T-helper 2 cell (primary cell): ENCODE data around the gene XG.
"Not testable (repeated sequence)": the region's sequence is repeated elsewhere in the genome, so short reads cannot be mapped to it uniquely, and the experiment has no call there.

Source experiments
- DNase-seq, 5 experiments: peaks; one replicate each; pipeline versions ENCODE4 v3.0.0 to v3.0.0-alpha.2; 2012 to 2022

The XG gene

DNA sequence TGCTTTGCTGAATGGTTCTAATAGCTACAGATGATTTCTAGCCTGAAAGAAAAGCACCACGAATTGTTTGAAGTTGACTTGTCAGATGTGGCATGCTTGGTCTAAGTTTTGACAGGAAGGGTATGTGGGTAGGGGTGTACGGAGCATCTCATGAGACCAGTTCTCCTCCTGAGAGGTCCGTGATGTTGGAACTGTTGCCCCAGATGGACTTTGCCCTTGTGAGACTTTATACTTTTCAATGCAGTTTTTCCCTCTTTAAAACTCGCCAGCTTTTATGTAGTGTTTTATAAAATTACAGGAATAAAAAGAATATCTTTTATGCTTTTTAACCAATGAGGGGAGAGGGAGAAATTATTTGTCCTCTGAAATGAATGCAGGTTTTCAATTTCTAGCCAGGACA is 16.6 kb upstream of the XG start:
- no peak for DNase-seq

DNA sequence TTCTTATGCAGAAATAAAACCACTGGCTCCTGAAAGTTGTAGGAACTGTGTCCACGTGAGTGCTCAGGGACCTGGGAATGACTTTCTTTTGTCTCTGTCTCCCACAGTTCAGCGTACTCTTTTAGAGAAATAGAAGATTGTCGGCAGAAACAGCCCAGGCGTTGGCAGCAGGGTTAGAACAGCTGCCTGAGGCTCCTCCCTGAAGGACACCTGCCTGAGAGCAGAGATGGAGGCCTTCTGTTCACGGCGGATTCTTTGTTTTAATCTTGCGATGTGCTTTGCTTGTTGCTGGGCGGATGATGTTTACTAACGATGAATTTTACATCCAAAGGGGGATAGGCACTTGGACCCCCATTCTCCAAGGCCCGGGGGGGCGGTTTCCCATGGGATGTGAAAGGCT is 11.2 kb upstream of the XG start:
- DNase-seq: no peak

DNA sequence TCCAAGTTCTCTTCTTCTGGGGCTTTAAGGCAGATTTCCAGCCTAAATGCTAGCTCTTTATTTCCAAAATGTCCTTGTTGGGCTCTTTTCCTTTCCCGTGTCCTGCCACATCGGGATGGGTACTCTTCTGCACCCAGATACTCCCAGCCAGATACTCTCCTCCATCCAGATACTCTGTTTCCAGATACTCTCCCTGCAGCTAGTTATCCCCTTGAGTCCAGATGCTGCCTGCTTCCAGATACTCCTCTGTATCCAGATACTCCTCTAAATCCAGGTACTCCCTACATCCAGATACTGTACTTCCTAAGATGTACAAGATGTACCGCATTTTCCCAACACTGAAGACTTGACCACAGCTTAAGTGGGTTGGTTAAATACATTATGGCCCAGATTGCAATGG is 10.5 kb upstream of the XG start:
- DNase-seq: no peak

DNA sequence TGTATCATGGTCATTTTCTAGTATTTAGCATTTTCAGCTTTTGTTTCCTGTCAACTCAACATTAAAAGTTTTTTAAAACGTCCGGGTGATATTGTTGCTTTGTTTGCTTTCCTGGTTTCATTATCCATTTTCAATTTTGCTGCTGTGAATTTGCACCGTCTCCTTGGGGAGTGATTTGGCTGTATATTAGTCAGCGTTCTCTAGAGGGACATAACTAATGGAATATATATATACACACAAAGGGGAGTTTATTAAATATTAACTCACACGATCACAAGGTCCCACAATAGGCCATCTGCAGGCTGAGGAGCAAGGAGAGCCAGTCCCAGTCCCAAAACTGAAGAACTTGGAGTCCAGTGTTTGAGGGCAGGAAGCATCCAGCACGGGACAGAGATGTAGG is 5.6 kb upstream of the XG start:
- not testable (repeated sequence) for DNase-seq

DNA sequence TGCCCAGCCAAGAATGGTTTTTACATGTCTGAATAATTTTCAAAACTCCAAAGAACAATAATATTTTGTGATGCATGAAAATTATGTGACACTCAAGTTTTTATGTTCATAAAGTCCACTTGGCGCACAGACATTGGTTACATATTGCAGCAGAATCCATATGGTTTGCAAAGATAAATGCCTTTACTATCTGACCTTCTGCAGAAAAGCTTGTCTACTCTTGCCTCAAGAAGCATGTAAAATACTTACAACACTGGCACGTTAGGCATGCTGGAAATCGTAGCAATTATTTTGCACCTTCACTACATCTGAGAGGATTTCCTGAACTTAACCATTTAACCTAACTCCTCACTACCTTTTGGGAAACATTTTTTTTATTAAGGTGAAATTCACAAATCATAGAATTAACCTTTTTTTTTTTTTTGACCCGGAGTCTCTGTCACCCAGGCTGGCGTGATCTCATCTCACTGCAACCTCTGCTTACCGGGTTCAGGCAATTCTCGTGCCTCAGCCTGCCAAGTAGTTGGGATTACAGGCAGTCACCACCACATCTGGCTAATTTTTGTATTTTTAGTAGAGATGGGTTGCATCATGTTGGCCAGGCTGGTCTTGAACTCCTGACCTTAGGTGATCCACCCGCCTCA is 3.5 kb upstream of the XG start:
- DNase-seq: no peak

DNA sequence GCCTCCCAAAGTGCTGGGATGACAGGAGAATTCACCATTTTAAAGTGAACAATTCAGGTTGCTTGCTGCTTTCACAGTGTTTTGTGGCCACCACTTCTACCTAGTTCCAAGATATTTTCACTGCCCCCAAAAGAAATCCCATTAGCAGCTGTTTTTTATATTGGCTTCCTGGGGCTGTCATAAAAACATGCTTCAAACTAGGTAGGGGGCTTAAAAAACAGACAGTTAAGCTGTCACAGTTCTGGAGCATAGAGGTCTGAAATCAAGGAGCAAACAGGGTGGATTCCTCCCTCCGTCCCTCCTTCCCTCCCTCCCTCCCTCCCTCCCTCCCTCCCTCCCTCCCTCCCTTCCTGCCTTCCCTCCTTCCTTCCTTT is 3.0 kb upstream of the XG start:
- DNase-seq: no peak

DNA sequence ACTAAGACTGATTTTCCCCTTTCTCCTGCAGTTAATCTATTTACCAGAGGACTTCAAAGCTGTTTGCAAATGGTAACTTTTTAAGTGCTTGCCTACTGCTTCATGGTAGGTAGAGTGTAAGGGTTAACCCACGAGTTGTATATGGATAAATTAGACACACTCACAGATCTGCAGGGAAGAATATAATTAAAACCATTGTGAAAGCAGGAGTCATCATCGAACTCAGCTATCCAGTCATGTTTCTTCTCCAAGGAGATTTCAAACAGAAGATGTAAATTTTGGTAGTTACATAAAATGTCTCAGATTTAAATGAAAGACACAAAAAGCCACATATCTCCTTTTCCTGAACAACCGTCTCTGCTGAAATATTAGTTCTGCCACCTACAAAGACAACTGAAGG is 549 bp upstream of the XG start:
- no peak for DNase-seq

DNA sequence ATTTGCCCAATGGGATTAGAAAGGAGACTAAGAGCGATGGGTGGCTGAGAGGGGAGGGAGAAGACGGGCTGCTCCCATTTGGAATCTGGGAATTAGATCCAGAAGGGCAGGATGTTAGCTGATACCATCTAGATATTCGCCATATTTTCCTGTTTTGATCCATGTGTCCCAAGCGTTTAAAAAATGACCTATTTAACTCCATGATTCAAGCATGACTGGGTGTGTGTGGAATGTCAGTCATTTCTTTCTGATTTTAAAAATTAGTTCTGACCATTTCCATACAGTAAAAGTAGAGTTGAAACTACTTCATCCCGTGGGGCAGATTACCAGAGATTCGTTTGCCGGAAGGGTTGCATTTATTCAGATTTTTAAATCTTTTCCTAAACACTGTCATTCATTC is 601 bp downstream of the XG start:
- not testable (repeated sequence) for DNase-seq

DNA sequence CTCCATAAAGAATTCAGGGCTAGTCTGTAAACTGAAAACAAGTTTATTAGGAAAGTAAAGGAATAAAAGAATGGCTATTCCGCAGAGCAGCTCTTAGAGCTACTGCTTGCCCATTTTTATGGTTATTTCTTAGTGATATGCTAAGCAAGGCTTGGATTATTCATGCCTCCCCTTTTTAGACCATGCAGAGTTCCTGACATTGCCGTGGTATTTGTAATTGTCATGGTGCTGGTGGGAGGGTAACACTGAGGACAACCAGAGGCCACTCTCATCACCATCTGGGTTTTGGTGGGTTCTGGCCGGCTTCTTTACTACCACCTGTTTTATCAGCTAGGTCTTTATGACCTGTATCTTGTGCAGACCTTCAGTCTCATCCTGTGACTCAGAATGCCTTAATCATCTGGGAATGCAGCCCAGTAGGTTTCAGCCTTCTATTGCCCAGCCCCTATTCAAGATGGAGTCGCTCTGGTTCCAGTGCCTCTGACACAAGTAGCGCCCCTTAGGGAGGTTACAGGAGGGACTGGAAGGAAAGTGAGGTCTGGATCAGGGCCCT is 3.4 kb downstream of the XG start:
- not testable (repeated sequence) for DNase-seq

DNA sequence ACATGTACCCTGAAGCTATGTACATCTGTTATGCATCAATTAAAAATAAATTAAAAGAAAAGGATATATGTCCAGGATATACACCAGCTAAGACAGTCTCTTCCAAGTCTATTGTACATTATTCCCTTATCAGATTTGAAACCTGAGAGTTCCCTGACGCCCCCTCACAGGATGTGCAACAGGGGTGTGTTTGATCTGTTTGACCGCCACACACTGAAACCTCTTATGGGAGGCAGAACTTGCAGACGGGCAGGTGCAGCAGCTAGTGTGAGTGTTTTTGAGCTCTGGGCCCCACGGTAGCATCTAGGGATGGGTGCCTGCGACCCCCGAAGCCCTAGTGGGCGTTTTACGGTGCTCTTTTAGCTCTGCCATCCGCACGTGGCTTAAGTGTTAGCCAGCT is 4.7 kb downstream of the XG start:
- no peak for DNase-seq

DNA sequence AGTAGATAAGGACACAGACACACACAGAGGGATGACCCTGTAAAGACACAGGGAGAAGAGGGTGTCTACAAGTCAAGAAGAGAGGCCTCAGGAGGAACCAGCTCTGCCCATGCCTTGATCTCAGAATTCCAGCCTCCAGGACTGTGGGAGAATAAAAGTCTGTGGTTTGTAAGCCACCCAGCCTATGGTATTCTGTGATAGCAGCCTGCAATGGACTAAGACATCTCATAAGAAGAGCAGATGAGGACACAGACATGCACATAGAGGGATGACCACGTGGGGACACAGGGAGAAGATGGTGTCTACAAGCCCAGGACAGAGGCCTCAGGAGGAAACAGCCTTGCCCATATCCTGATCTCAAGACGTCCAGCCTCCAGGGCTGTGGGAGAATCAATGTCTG is 9.4 kb downstream of the XG start:
- no peak for DNase-seq

DNA sequence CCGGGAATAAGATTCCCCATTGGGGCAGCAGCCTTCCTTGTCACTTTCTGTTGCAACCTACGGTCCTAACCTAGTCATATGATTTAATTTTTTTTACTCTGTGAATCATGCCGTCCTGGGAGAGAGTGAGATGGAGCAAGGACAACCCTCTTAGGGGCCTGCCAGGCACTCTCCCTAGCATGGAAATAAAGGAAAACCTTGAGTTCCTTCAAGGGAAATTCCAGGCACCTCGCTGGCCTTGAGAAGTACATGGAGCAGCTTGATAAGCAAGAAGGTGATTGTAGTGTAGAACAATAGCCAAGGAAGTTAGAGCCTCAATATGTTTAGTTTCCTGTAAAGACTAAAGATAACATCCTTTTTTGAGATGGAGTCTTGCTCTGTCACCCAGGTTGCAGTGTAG is 10.8 kb downstream of the XG start:
- not testable (repeated sequence) for DNase-seq

DNA sequence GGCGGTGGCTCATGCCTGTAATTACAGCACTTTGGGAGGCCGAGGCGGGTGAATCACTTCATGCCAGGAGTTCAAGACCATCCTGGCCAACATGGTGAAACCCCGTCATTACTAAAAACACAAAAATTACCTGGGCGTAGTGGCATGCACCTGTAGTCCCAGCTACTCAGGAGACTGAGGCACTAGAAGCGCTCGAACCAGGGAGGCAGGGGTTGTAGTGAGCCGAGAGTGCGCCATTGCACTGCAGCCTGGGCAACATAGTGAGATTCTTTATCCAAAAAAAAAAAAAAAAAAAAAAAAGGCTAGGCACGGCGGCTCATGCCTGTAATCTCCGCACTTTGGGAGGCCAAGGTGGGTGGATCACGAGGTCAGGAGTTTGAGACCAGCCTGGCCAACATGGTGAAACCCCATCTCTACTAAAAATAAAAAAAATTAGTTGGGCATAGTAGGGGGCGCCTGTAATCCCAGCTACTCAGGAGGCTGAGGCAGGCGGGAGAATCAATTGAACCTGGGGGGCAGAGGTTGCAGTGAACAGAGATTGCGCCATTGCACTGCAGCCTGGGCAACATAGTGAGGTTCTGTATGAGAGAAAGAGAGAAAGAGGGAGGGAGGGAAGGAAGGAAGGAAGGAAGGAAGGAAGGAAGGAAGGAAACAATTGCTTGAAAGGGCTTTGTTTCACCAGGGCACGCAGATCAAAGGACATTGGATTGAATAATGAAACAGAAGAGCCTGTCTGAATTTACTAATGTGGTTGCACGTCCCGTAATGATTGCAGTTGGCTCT is 13.1 kb downstream of the XG start:
- not testable (repeated sequence) for DNase-seq

DNA sequence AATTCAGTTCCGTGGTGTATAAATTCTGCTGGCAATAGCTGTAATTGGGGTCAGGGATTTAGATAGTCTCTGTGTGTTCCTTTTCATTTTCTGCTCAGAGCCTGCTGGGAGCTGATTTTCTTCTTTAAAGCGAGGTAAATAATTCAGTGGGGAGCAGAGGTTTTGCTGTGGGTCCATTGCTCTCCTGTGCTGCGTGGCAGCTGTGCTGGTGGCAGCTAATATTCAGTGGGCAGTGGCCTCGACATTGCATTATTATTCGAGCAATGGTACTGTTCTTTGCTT is 13.7 kb downstream of the XG start:
- no peak for DNase-seq

DNA sequence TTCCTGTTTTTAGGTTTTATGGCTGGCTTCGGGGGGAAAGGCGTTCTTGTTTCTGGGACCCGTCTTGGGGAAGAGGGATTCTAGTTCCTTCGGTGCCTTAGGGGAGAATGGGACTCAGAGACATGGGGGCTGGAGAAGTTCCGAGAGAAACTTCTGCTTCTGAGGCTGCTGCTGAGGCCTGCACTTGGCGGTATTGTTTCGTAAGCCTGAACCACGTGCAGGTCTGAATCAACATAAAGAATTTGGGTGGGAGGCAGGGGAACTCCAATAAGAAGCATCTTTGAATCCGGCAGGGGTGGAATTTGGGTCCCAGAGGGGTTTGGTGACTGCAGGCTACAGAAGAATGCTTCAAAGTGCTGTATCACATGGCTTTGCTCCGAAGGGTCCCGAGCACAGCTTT is 15.1 kb downstream of the XG start:
- DNase-seq: no peak

DNA sequence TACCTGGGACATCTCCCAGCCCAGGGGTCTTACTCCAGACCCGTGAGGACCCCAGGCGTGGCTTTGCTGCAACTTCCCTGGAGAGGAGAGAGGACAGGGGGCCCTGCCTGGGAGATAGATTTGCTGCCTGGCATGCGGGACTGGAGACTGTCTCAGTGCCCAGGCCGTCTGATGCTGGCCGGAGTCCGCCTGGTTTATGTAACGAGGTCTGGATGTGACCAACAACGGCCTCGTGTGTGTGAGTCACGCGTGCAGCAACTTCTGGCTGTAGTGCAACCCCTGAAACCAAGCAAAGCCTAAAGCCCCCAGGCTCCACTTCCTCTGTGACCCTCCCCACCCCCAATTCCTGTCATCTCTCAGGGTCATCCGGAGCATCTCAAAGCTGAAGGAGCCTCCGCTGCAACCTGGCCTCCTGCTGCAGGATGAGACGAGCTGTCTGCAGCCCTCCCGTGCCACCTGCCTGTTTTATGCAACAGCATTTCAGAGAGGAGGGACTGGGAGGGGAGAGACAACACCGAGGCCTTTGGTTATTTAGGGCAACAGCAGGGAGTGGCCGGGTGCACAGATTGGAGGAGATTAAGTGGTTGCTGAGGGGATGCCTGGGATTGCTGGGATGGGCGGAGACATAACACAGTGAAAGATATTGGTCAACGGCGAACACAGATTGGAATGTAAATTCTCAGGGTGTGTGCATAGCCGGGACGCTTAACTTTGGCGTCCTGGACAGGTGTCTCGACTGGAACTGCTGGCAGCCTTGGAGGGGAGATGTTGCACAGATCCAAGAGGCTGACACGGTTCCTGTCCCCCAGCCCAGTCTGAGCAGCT is 16.0 kb downstream of the XG start:
- no peak for DNase-seq

DNA sequence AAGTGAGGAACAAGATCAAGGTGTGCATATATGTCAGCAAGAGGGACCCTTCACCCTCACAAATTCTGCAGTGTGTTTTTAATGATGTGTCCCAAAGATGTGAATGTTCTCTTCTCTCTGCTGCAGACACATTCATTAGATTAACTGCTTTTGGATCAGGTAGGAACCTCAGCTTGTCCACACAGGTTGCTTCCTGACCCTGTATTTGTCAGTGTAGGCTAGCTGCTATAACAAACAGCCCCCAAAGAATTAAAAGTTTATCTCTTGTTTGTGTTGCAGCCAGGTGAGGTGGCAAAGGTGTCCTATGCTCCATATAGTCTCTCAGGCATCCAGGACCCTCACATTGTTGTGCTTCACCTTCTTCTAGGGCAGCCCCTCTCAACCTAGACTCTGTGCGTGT is 17.8 kb downstream of the XG start:
- no peak for DNase-seq

DNA sequence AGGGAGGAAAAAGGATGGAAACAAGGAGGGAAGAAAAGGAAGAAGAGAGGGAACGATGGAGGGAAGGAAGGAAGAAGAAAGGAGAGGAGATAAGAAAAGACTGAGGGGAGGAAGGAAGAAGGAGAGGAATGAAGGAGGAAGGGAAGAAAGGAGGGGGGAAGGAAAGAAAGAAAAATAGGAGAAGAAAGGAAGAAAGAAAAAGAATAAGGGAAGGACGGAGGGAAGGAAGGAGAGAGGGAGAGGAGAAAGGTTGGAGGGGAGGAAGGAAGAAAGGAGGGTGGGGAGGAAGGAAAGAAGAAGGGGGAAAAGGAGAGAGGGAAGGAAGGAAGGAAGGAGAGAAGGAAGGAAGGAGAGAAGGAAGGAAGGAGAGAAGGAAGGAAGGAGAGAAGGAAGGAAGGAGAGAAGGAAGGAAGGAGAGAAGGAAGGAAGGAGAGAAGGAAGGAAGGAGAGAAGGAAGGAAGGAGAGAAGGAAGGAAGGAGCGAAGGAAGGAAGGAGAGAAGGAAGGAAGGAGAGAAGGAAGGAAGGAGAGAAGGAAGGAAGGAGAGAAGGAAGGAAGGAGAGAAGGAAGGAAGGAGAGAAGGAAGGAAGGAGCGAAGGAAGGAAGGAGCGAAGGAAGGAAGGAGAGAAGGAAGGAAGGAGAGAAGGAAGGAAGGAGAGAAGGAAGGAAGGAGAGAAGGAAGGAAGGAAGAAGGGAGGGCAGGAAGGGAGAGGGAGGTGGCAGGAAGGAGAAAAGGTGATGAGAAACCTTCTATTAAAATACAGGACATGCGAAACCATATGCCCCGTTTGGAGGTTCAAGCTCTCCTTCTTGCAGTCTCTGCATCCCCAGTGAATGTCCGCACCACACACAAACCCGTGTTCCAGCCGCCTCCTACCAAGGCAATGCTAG is 21.6 kb downstream of the XG start:
- DNase-seq: not testable (repeated sequence)

DNA sequence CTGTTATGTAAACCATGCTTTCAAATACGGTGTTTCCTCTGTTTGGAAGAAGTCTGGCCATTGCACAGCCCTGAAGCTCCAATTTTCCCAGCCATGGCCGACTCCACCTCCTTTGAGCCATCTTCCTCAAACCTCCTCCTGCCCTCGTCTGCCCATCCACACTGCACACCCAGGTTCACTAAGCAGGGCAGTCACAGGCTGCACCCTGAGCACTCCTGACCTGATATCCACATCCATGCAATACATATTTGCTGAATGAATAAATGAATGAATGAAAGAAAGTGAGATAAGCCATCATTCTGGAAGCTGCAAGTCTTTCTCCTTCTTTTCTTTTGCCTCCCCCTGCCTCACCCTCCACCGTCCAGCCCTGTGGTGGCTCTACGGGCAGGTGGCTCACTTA is 22.2 kb downstream of the XG start:
- DNase-seq: no peak

DNA sequence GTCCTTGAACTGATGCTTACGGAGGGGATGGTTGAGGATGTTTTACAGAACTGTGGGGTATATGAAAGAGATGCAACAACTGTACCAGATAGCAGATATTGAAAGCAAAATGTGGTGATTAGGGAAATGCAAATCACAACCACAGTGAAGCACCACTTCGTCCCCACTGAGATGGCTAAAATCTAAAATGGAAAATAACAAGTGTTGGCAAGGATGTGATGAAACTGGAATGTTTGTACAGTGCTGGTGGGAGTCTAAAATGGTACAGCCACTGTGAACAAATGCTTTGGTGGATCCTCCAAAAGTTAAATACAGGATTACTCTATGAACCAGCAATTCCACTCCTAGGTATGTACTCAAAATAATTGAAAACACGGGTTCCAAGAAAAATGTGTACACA is 22.9 kb downstream of the XG start:
- no peak for DNase-seq

DNA sequence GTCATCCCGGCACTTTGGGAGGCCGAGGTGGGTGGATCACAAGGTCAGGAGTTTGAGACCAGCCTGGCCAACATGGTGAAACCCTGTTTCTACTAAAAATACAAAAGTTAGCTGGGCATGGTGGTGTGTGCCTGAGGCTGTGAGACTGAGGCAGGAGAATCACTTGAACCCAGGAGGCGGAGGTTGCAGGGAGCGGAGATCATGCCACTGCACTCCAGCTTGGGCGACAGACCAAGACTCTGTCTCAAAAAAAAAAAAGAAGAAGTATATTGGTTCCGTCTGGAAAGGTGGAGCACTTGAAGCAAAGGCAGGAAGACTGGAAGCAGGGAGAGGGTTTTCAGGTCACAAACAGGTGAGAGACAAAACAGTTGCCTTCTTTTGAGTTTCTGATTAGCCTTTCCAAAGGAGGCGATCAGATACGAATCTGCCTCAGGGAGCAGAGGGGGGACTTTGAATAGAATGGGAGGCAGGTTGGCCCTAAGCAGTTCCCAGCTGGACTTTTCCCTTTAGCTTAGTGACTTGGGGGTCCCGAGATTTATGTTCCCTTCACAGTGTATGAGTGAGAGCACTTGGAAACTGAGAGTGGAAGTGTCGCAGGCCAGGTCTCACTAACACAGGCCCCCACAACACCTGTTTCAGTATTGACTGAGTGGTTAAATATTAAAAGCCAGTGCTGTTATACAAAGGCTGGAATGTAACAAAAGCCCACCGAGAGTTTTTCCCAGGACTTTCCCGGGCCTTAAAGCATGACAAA is 28.8 kb downstream of the XG start:
- not testable (repeated sequence) for DNase-seq

DNA sequence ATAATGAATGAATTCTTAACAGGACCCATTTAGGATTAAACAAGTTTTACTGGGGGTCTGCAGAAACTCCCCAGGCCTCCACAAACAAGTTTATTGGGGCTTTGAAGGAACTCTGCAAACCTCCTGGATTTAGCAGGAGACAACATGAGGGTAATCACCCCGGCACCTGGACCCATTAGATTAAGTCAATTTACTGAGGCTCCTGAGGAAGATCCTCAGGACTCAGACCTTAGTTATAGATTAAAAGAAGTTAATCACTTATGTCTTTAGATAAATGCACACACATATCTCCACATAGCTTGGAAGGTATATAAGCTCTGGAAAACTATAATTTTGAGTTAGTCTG is 29.4 kb downstream of the XG start:
- no peak for DNase-seq
